ENCODE results near the gene PRKAR2A. TPM values are rescaled to one million over a fixed set of nuclear protein-coding genes. Genes with fewer than 3 reads are reported as not detected.
"Not testable (repeated sequence)": the region's sequence is repeated elsewhere in the genome, so short reads cannot be mapped to it uniquely, and the experiment has no call there.

PRKAR2A gene
- total RNA-seq, 1 experiment from 2014 or later = 54.2 TPM

- BruUV-seq (replicated peaks) = no TSS peak
- H3K4me3 ChIP-seq = no peak overlapping the region
- no peaks in the 10 kb centered on the region for H3F3A ChIP-seq (ENCODE audit: insufficient read depth, low read depth)
- ChIA-PET POLR2A (ENCODE audit: unreplicated experiment) (no interaction called here), CTCF (interaction anchor here (0.5 to 0.6 kb wide), 2 partner anchors 17 to 108 kb away, joined by 3 read pairs; partner anchors contain the start of gene PRKAR2A)
- H3K4me1 ChIP-seq (replicated peaks; ENCODE audit: insufficient read depth) = no peaks in the 10 kb centered on the region
- TF ChIP-seq EZH2 (IDR thresholded peaks at IDR 0.05; ENCODE audit: low read depth) (no peak), CTCF (conservative IDR thresholded peaks at IDR 0.05) (no peak)
- H3K79me2 ChIP-seq (ENCODE audit: low read depth) = no peaks in the 10 kb centered on the region
- H3K27me3 ChIP-seq (ENCODE audit: insufficient read depth, low read depth) = no peaks in the 10 kb centered on the region
- intact Hi-C loops (cut with micrococcal nuclease; ENCODE audit: unreplicated experiment) = no loop called here
- H4K20me1 ChIP-seq (ENCODE audit: insufficient read depth) = no peaks in the 10 kb centered on the region
- no peak overlapping the region for H2AFZ ChIP-seq
- no peak overlapping the region for H3K27ac ChIP-seq
- no peak for DNase-seq
- no peaks in the 10 kb centered on the region for H3K9me3 ChIP-seq (ENCODE audit: insufficient read depth, low read depth)
- H3K9me2 ChIP-seq (ENCODE audit: insufficient read depth) = no peaks in the 10 kb centered on the region
- H3K36me3 ChIP-seq (ENCODE audit: low read depth) = no peaks in the 10 kb centered on the region
- H3K4me2 ChIP-seq = no peak overlapping the region
These were observed 17.0 kb downstream of the PRKAR2A start for GRCh38 chr3:48830715-48831114.

GRCh38 chr3:48829525-48829924, 18.1 kb downstream of the PRKAR2A start:
- H3K79me2 ChIP-seq (ENCODE audit: low read depth); CTCF ChIA-PET: not testable (repeated sequence)

GRCh38 chr3:48827874-48828273, 19.8 kb downstream of the PRKAR2A start:
- H3K4me1 ChIP-seq (replicated peaks; ENCODE audit: insufficient read depth); CTCF ChIA-PET; H3K9me3 ChIP-seq (ENCODE audit: insufficient read depth, low read depth); H2AFZ ChIP-seq; H3K4me2 ChIP-seq; H4K20me1 ChIP-seq (ENCODE audit: insufficient read depth); H3K27ac ChIP-seq; intact Hi-C loops (cut with micrococcal nuclease; ENCODE audit: unreplicated experiment); H3F3A ChIP-seq (ENCODE audit: insufficient read depth, low read depth); H3K79me2 ChIP-seq (ENCODE audit: low read depth); H3K4me3 ChIP-seq; DNase-seq; BruUV-seq (replicated peaks); H3K9me2 ChIP-seq (ENCODE audit: insufficient read depth); H3K36me3 ChIP-seq (ENCODE audit: low read depth); H3K27me3 ChIP-seq (ENCODE audit: insufficient read depth, low read depth): not testable (repeated sequence)
- POLR2A ChIA-PET (ENCODE audit: unreplicated experiment) = interaction anchor here (0.7 kb wide), 1 partner anchor 240 kb away, joined by 15 read pairs; no protein-coding TSS in a partner anchor

More at GRCh38 chr3:48829525-48829924, 18.1 kb downstream of the PRKAR2A start:
- H2AFZ ChIP-seq; H4K20me1 ChIP-seq (ENCODE audit: insufficient read depth); H3K27ac ChIP-seq; intact Hi-C loops (cut with micrococcal nuclease; ENCODE audit: unreplicated experiment); BruUV-seq (replicated peaks); H3K9me2 ChIP-seq (ENCODE audit: insufficient read depth); H3K4me2 ChIP-seq; DNase-seq; POLR2A ChIA-PET (ENCODE audit: unreplicated experiment); H3K27me3 ChIP-seq (ENCODE audit: insufficient read depth, low read depth); H3K36me3 ChIP-seq (ENCODE audit: low read depth); H3K4me3 ChIP-seq; H3F3A ChIP-seq (ENCODE audit: insufficient read depth, low read depth); H3K9me3 ChIP-seq (ENCODE audit: insufficient read depth, low read depth); H3K4me1 ChIP-seq (replicated peaks; ENCODE audit: insufficient read depth): not testable (repeated sequence)

- no peak for DNase-seq
- no peaks in the 10 kb centered on the region for H3K9me2 ChIP-seq (ENCODE audit: insufficient read depth)
- intact Hi-C loops (cut with micrococcal nuclease; ENCODE audit: unreplicated experiment) = no loop called here
- no peaks in the 10 kb centered on the region for H3K79me2 ChIP-seq (ENCODE audit: low read depth)
- ChIA-PET CTCF (no interaction called here), POLR2A (ENCODE audit: unreplicated experiment) (no interaction called here)
- H3K27ac ChIP-seq = no peak overlapping the region
- no peaks in the 10 kb centered on the region for H3K36me3 ChIP-seq (ENCODE audit: low read depth)
- no peaks in the 10 kb centered on the region for H3F3A ChIP-seq (ENCODE audit: insufficient read depth, low read depth)
- no peak overlapping the region for H3K4me2 ChIP-seq
- H4K20me1 ChIP-seq (ENCODE audit: insufficient read depth) = no peaks in the 10 kb centered on the region
- no peak overlapping the region for H3K4me3 ChIP-seq
- no peaks in the 10 kb centered on the region for H3K9me3 ChIP-seq (ENCODE audit: insufficient read depth, low read depth)
- H3K4me1 ChIP-seq (replicated peaks; ENCODE audit: insufficient read depth) = no peaks in the 10 kb centered on the region
- no peak for TF ChIP-seq EZH2 (IDR thresholded peaks at IDR 0.05; ENCODE audit: low read depth)
- TF ChIP-seq CTCF (conservative IDR thresholded peaks at IDR 0.05) = no peak
- H3K27me3 ChIP-seq (ENCODE audit: insufficient read depth, low read depth) = no peaks in the 10 kb centered on the region
- H2AFZ ChIP-seq = no peak overlapping the region
- no TSS peak for BruUV-seq (replicated peaks)
These were observed 21.2 kb downstream of the PRKAR2A start for GRCh38 chr3:48826451-48826850.

Measured in PC-9 (cell line).